GM12891 (cell line): ENCODE measurements around the gene FOSB.

ENCODE experiments used
- POLR2A ChIP-seq: IDR thresholded peaks from 2 replicates; pipeline ENCODE4 v1.6.1; 2011; ENCODE audit warnings: low read depth, low read length, control low read depth
- POLR2AphosphoS5 ChIP-seq: IDR thresholded peaks from 2 replicates; pipeline ENCODE4 v1.6.1; 2011; ENCODE audit warnings: low read depth, low read length, control low read depth

GRCh38 chr19:45440259-45440638 is 27.5 kb upstream of the FOSB start:
- TF ChIP-seq POLR2A = no peak
- no peak for TF ChIP-seq POLR2AphosphoS5
